Purkinje cell (primary cell): ENCODE results near the gene METTL2A. TPM values are rescaled to one million over a fixed set of nuclear protein-coding genes. Genes with fewer than 3 reads are reported as not detected.

Experiments used
- polyA plus RNA-seq: library from polyadenylated mRNA; unstranded; fragments of >200 nt; fragmentation: Nextera tagmentation; gene quantifications from 2 replicates; pipeline ENCODE4 v1.2.1, GENCODE V29; 2014

Gene METTL2A, protein sequence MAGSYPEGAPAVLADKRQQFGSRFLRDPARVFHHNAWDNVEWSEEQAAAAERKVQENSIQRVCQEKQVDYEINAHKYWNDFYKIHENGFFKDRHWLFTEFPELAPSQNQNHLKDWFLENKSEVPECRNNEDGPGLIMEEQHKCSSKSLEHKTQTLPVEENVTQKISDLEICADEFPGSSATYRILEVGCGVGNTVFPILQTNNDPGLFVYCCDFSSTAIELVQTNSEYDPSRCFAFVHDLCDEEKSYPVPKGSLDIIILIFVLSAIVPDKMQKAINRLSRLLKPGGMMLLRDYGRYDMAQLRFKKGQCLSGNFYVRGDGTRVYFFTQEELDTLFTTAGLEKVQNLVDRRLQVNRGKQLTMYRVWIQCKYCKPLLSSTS
- 16.1 and 18.0 TPM in 2 replicates for polyA plus RNA-seq

DNA sequence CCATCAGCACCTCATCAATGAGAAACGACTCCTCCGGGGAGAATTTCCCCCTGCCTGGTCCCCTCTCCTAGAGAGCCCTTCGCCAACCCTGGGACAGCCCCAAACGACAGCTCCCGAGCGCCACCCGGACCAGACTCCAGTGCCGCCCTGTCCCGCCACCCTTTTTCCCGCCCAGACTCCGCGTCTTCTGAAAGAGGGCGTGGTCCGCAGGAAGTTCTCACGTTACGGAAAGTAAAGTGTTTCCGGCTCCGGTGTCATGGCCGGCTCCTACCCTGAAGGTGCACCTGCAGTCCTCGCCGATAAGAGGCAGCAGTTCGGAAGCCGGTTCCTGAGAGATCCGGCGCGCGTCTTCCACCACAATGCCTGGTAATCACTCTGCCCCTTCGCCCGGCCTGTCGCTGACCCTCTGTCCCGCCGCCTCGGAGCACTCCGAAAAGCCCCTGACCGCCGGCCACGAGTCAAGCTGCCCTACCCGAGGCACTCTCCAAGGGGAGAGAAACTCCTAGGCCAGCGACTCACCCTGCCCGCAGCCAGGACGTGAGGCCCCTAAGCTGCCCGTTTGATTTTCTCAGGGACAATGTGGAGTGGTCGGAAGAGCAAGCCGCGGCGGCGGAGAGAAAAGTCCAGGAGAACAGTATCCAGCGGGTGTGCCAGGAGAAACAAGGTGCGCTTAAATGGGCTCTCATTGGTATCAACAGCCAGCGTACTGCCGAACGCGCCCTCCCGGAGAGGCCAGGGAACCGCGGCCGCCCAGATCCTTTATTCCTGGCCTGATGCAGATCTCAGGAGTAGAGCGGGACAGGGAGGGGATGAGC, at the start of gene METTL2A:
METTL2A (plus strand) TSS at position 251 of the 815 bp plus-strand sequence; CDS start at position 257, 6 bp downstream.

DNA sequence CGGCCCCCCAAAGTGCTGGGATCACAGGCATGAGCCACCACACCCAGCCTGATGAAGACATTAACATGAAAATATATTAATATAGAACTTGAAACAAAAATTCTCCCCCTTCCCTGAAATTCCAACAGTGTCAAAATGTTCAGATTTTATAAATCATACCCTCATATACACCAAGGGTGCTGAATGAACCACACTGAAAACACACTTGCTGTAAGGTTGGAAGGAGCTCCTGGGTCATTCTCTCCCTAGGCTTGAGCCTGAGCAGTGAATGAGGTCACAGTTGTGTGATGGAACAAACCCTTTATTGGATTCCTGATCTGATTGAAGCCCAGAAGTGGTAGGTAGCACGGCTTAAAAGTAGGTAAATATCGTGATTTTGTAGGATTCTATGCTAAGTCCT, 43.4 kb upstream of the METTL2A start, which contains the start of gene EFCAB3:
EFCAB3 (plus strand) TSS at position 301 of the 400 bp plus-strand sequence. CDS start 2,427 bp downstream, outside the sequence.

DNA sequence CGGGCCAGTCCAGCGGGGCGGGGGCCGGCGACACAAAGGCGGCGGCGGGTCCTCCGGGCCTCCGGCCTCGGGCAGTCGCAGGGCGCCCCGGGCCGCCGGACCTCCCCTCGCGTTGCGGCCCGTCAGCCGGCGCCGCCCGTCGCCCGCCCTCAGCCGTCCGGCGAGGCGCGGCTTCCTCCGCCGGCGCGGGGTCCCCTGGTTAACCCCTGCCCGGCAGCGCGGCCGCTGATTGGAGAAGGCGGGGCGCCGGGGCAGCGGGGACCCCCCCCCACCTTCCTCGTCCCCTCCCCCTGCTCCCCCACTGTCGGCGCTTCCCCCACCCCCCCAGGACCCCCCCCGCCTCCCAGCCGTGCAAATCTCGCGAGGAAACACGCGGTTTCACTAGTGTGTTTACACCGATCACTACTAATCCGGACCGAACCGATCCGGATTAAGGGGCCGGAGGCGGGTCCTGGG, 54.8 kb downstream of the METTL2A start, which contains the start of gene TLK2:
TLK2 (plus strand) TSS at position 402 of the 456 bp plus-strand sequence. CDS start 2,301 bp downstream, outside the sequence.

Other genes with a start within 250 kb of the METTL2A start
- gene EFCAB3, start 43.3 kb upstream of the METTL2A start, polyA plus RNA-seq, result not detected in 2 replicates
- 16.3 and 18.8 TPM in 2 replicates for gene TLK2, start 54.9 kb downstream of the METTL2A start, polyA plus RNA-seq
- gene MRC2, start 203.8 kb downstream of the METTL2A start, polyA plus RNA-seq, result 0.09 and 0.10 TPM in 2 replicates